ENCODE measurements around the gene FAM193A. TPM values are rescaled to one million over a fixed set of nuclear protein-coding genes. Genes with fewer than 3 reads are reported as not detected.

Gene FAM193A
- total and polyA plus RNA-seq, 3 experiments from 2014 or later = 4.9 to 26.9 (median 25.8) TPM

- Mint-ChIP-seq H3K27me3 (no peaks in the 10 kb centered on the region), H3K4me3 (no peak overlapping the region), H3K27ac (peak overlapping the region in 3 of 8 donors; percentile 6 to 71 (median 36)), H3K9me3 (no peaks in the 10 kb centered on the region), H3K4me1 (no peaks in the 10 kb centered on the region), H3K36me3 (peaks cover 11 to 76% (median 20%) of the 10 kb centered on the region in 3 donors)
- no peak overlapping the region for H3K27ac ChIP-seq (ENCODE audit: low read depth, low read length)
- H3K36me3 ChIP-seq (ENCODE audit: insufficient read depth, low read length) = peaks cover 25% of the 10 kb centered on the region
- no peak overlapping the region for H3K4me3 ChIP-seq (ENCODE audit: low read length)
- no peak for DNase-seq
- ChIA-PET POLR2A (no interaction called here), CTCF (no interaction called here)
- H3K9me3 ChIP-seq (ENCODE audit: low read length) = no peaks in the 10 kb centered on the region
- no peaks in the 10 kb centered on the region for H3K4me1 ChIP-seq (ENCODE audit: insufficient read depth, low read length)
- no peaks in the 10 kb centered on the region for H3K27me3 ChIP-seq (ENCODE audit: insufficient read depth, low read length, poor library complexity, severe bottlenecking)
Observed at GRCh38 chr4:2702361-2702760, 165.9 kb downstream of the FAM193A start.

- no peak overlapping the region for H3K4me3 ChIP-seq (ENCODE audit: low read length)
- H3K4me1 ChIP-seq (ENCODE audit: insufficient read depth, low read length) = no peaks in the 10 kb centered on the region
- Mint-ChIP-seq H3K4me1 (no peaks in the 10 kb centered on the region), H3K27ac (peak overlapping the region in 2 of 8 donors; percentile 6 to 36), H3K27me3 (no peaks in the 10 kb centered on the region), H3K4me3 (no peak overlapping the region), H3K36me3 (peaks cover 11 to 72% (median 20%) of the 10 kb centered on the region in 3 donors), H3K9me3 (no peaks in the 10 kb centered on the region)
- ChIA-PET CTCF (no interaction called here), POLR2A (no interaction called here)
- DNase-seq = no peak
- no peaks in the 10 kb centered on the region for H3K27me3 ChIP-seq (ENCODE audit: insufficient read depth, low read length, poor library complexity, severe bottlenecking)
- no peaks in the 10 kb centered on the region for H3K9me3 ChIP-seq (ENCODE audit: low read length)
- peaks cover 21% of the 10 kb centered on the region for H3K36me3 ChIP-seq (ENCODE audit: insufficient read depth, low read length)
- no peak overlapping the region for H3K27ac ChIP-seq (ENCODE audit: low read depth, low read length)
Observed at GRCh38 chr4:2702770-2703169, 166.3 kb downstream of the FAM193A start.

- Histone ChIP-seq H3K4me3 (ENCODE audit: low read length) (no peak overlapping the region), H3K27ac (ENCODE audit: low read depth, low read length) (no peak overlapping the region), H3K36me3 (ENCODE audit: insufficient read depth, low read length) (peaks cover 6% of the 10 kb centered on the region), H3K9me3 (ENCODE audit: low read length) (no peaks in the 10 kb centered on the region), H3K27me3 (ENCODE audit: insufficient read depth, low read length, poor library complexity, severe bottlenecking) (no peaks in the 10 kb centered on the region), H3K4me1 (ENCODE audit: insufficient read depth, low read length) (peaks cover 14% of the 10 kb centered on the region)
- Mint-ChIP-seq H3K27me3 (peaks cover 0 to 1% of the 10 kb centered on the region in 2 donors), H3K4me1 (peaks cover 22 to 28% (median 24%) of the 10 kb centered on the region in 3 donors), H3K4me3 (no peak overlapping the region), H3K9me3 (no peaks in the 10 kb centered on the region), H3K36me3 (peaks cover 0 to 43% (median 8%) of the 10 kb centered on the region in 3 donors), H3K27ac (peak overlapping the region in 4 of 8 donors; percentile 17 to 66 (median 56))
- no peak for DNase-seq
- POLR2A ChIA-PET = no interaction called here
- CTCF ChIA-PET = no interaction called here
Observed at GRCh38 chr4:2712261-2712842, 175.9 kb downstream of the FAM193A start.

GRCh38 chr4:2713337-2713736 is 176.9 kb downstream of the FAM193A start:
- H3K27ac ChIP-seq (ENCODE audit: low read depth, low read length) = no peak overlapping the region
- peaks cover 24 to 28% (median 24%) of the 10 kb centered on the region in 3 donors for H3K4me1 Mint-ChIP-seq
- POLR2A ChIA-PET = no interaction called here
- no peaks in the 10 kb centered on the region for H3K27me3 Mint-ChIP-seq
- H3K4me3 Mint-ChIP-seq = no peak overlapping the region
- CTCF ChIA-PET = no interaction called here
- H3K9me3 ChIP-seq (ENCODE audit: low read length) = no peaks in the 10 kb centered on the region
- H3K4me3 ChIP-seq (ENCODE audit: low read length) = no peak overlapping the region
- peaks cover 14% of the 10 kb centered on the region for H3K4me1 ChIP-seq (ENCODE audit: insufficient read depth, low read length)
- H3K36me3 ChIP-seq (ENCODE audit: insufficient read depth, low read length) = peaks cover 12% of the 10 kb centered on the region
- peak overlapping the region in 7 of 8 donors; percentile 2 to 91 (median 80) for H3K27ac Mint-ChIP-seq
- H3K27me3 ChIP-seq (ENCODE audit: insufficient read depth, low read length, poor library complexity, severe bottlenecking) = no peaks in the 10 kb centered on the region
- peaks cover 0 to 45% (median 11%) of the 10 kb centered on the region in 3 donors for H3K36me3 Mint-ChIP-seq
- DNase-seq = no peak
- H3K9me3 Mint-ChIP-seq = no peaks in the 10 kb centered on the region

- Histone ChIP-seq H3K27ac (ENCODE audit: low read depth, low read length) (no peak overlapping the region), H3K4me3 (ENCODE audit: low read length) (no peak overlapping the region), H3K9me3 (ENCODE audit: low read length) (no peaks in the 10 kb centered on the region), H3K4me1 (ENCODE audit: insufficient read depth, low read length) (peaks cover 14% of the 10 kb centered on the region), H3K36me3 (ENCODE audit: insufficient read depth, low read length) (peaks cover 14% of the 10 kb centered on the region), H3K27me3 (ENCODE audit: insufficient read depth, low read length, poor library complexity, severe bottlenecking) (no peaks in the 10 kb centered on the region)
- ChIA-PET POLR2A (interaction anchor here (0.5 kb wide), 1 partner anchor 62 kb away, joined by 3 read pairs; no protein-coding TSS in a partner anchor), CTCF (no interaction called here)
- DNase-seq = peak in 2 of 5 donors; percentile 24 to 50
- Mint-ChIP-seq H3K9me3 (no peaks in the 10 kb centered on the region), H3K27me3 (no peaks in the 10 kb centered on the region), H3K4me3 (peak overlapping the region in 6 of 7 donors; percentile 2 to 41 (median 16)), H3K36me3 (peaks cover 0 to 51% (median 11%) of the 10 kb centered on the region in 3 donors), H3K27ac (peak overlapping the region; percentile 17 to 91 (median 82)), H3K4me1 (peaks cover 24 to 28% (median 24%) of the 10 kb centered on the region in 3 donors)
Observed at GRCh38 chr4:2714061-2714770, 177.8 kb downstream of the FAM193A start.

GRCh38 chr4:2714918-2715317 is 178.5 kb downstream of the FAM193A start:
- Mint-ChIP-seq H3K27me3 (no peaks in the 10 kb centered on the region), H3K4me3 (no peak overlapping the region), H3K9me3 (no peaks in the 10 kb centered on the region), H3K4me1 (peaks cover 24 to 28% (median 24%) of the 10 kb centered on the region in 3 donors), H3K27ac (peak overlapping the region in 4 of 8 donors; percentile 5 to 90 (median 78)), H3K36me3 (peaks cover 0 to 53% (median 11%) of the 10 kb centered on the region in 3 donors)
- Histone ChIP-seq H3K9me3 (ENCODE audit: low read length) (no peaks in the 10 kb centered on the region), H3K36me3 (ENCODE audit: insufficient read depth, low read length) (peaks cover 14% of the 10 kb centered on the region), H3K4me3 (ENCODE audit: low read length) (no peak overlapping the region), H3K4me1 (ENCODE audit: insufficient read depth, low read length) (peaks cover 14% of the 10 kb centered on the region), H3K27ac (ENCODE audit: low read depth, low read length) (no peak overlapping the region), H3K27me3 (ENCODE audit: insufficient read depth, low read length, poor library complexity, severe bottlenecking) (no peaks in the 10 kb centered on the region)
- POLR2A ChIA-PET = no interaction called here
- CTCF ChIA-PET = no interaction called here
- DNase-seq = no peak

GRCh38 chr4:2715426-2715825 is 179.0 kb downstream of the FAM193A start:
- POLR2A ChIA-PET = no interaction called here
- peak overlapping the region in 7 of 8 donors; percentile 3 to 76 (median 55) for H3K27ac Mint-ChIP-seq
- DNase-seq = no peak
- H3K4me3 Mint-ChIP-seq = no peak overlapping the region
- Histone ChIP-seq H3K4me1 (ENCODE audit: insufficient read depth, low read length) (peaks cover 14% of the 10 kb centered on the region), H3K27ac (ENCODE audit: low read depth, low read length) (no peak overlapping the region), H3K36me3 (ENCODE audit: insufficient read depth, low read length) (peaks cover 14% of the 10 kb centered on the region), H3K27me3 (ENCODE audit: insufficient read depth, low read length, poor library complexity, severe bottlenecking) (no peaks in the 10 kb centered on the region), H3K9me3 (ENCODE audit: low read length) (no peaks in the 10 kb centered on the region), H3K4me3 (ENCODE audit: low read length) (no peak overlapping the region)
- H3K4me1 Mint-ChIP-seq = peaks cover 24 to 28% (median 24%) of the 10 kb centered on the region in 3 donors
- H3K36me3 Mint-ChIP-seq = peaks cover 0 to 58% (median 11%) of the 10 kb centered on the region in 3 donors
- CTCF ChIA-PET = no interaction called here
- H3K9me3 Mint-ChIP-seq = no peaks in the 10 kb centered on the region
- no peaks in the 10 kb centered on the region for H3K27me3 Mint-ChIP-seq

- Mint-ChIP-seq H3K4me3 (no peak overlapping the region), H3K9me3 (no peaks in the 10 kb centered on the region), H3K27ac (peak overlapping the region in 1 of 8 donors; percentile 33), H3K4me1 (peaks cover 24 to 28% (median 24%) of the 10 kb centered on the region in 3 donors), H3K27me3 (no peaks in the 10 kb centered on the region), H3K36me3 (peaks cover 0 to 61% (median 12%) of the 10 kb centered on the region in 3 donors)
- no peak for DNase-seq
- POLR2A ChIA-PET = no interaction called here
- CTCF ChIA-PET = no interaction called here
- Histone ChIP-seq H3K4me3 (ENCODE audit: low read length) (no peak overlapping the region), H3K27me3 (ENCODE audit: insufficient read depth, low read length, poor library complexity, severe bottlenecking) (no peaks in the 10 kb centered on the region), H3K36me3 (ENCODE audit: insufficient read depth, low read length) (peaks cover 14% of the 10 kb centered on the region), H3K9me3 (ENCODE audit: low read length) (no peaks in the 10 kb centered on the region), H3K27ac (ENCODE audit: low read depth, low read length) (no peak overlapping the region), H3K4me1 (ENCODE audit: insufficient read depth, low read length) (peaks cover 14% of the 10 kb centered on the region)
Observed at GRCh38 chr4:2716236-2716635, 179.8 kb downstream of the FAM193A start.
